Adrenal gland (tissue), 12 donors: ENCODE data around the gene AFTPH. TPM values are rescaled to one million over a fixed set of nuclear protein-coding genes. Genes with fewer than 3 reads are reported as not detected.

Source experiments
- DNase-seq, 7 donors: peaks; one replicate each; pipeline ENCODE4 v3.0.0-alpha.2; 2019 to 2020
- H3K27ac ChIP-seq, 5 donors: fragments of 200-600 bp; sonication (generic) in 4 of 5; 1 replicate in 3 of 5; 2 replicates in 2 of 5; pipeline versions ENCODE4 v1.5.1 to v1.8.0; 2016 to 2020; ENCODE audit warnings: mild to moderate bottlenecking in 1 of 5
- H3K27me3 ChIP-seq: fragments of 200-600 bp; 2 replicates; pipeline ENCODE4 v1.8.0; 2021
- H3K36me3 ChIP-seq, 2 donors: fragments of 200-600 bp; replicated peaks in 1 of 2; 1 replicate in 1 of 2; 2 replicates in 1 of 2; pipeline versions ENCODE4 v1.5.1 to v1.8.0; 2018 to 2022
- H3K4me1 ChIP-seq, 2 donors: fragments of 200-600 bp; replicated peaks in 1 of 2; 1 replicate in 1 of 2; 2 replicates in 1 of 2; pipeline versions ENCODE4 v1.5.1 to v1.8.0; 2018 to 2021
- H3K4me3 ChIP-seq, 4 donors: fragments of 200-600 bp; sonication (generic) in 3 of 4; one replicate each; pipeline ENCODE4 v1.5.1; 2016 to 2018
- H3K9me3 ChIP-seq, 3 donors: fragments of 200-600 bp; sonication (generic) in 1 of 3; replicated peaks in 1 of 3; 1 replicate in 2 of 3; 2 replicates in 1 of 3; pipeline versions ENCODE4 v1.5.1 to v1.8.0; 2016 to 2021
- POLR2A ChIP-seq, 2 donors: fragments of 450-650 bp; IDR thresholded peaks; one replicate each; pipeline ENCODE4 v1.6.1; 2017; ENCODE audit warnings: antibody characterized with exemption in 2 of 2, mild to moderate bottlenecking in 2 of 2, moderate library complexity in 1 of 2
- WGBS, 4 donors: extraction: QIAGEN DNeasy Blood & Tissue Kit in 2 of 4; methylation state at CpG; one replicate each; pipeline versions ENCODE4 v1.1.5 to v1.1.7; 2013 to 2017; 5-methylcytosine and 5-hydroxymethylcytosine counted together
- intact Hi-C, 2 donors: fragments of 100-400 bp; cut with DNase I; formaldehyde crosslinking; loops; one replicate each; pipeline versions ENCODE4 v1.14.1 to v1.15.0; 2022 to 2023
- polyA plus RNA-seq, 3 donors: library from polyadenylated mRNA; stranded (reverse); fragments of 200-250 nt in 2 of 3; fragments of 350-450 nt in 1 of 3; fragmentation: Illumina TruSeq in 1 of 3; extraction: RNeasy Lipid Tissue Mini Kit (QIAGEN cat#74804) in 1 of 3; gene quantifications; one replicate each; pipeline ENCODE4 v1.2.3, GENCODE V29; 2013 to 2014
- total RNA-seq, 9 donors: library from RNA; depleted of rRNA in 4 of 9; stranded (reverse); fragments of >200 nt in 4 of 9; fragments of 120-200 nt in 1 of 9; fragmentation: NEBNext Ultra II Directional in 1 of 9; extraction: Animal tissue kit (Norgen Biotek cat#: 25700) in 1 of 9; gene quantifications; one replicate each; pipeline versions ENCODE4 v1.1.0 to v1.2.4, GENCODE V29; 2013 to 2023
- TF ChIP-seq, protein P1 (sequence below), 6 experiments: fragments of 450-650 bp in 4 of 6; fragments of 200-600 bp in 2 of 6; sonication (generic) in 1 of 6; IDR thresholded peaks; 1 replicate in 5 of 6; 2 replicates in 1 of 6; pipeline versions ENCODE4 v1.5.1 to v1.8.0; 2016 to 2021; ENCODE audit warnings: antibody characterized with exemption in 6 of 6, mild to moderate bottlenecking in 2 of 6, moderate library complexity in 1 of 6
- donor health status: healthy with polysubstance abuse.
- donor health status: Bipolar disorder and iron deficiency.
- donor health status: DM: yes; HTN: yes; CAD: no.
- donor health status: DM: no; HTN: no; CAD: no.
- donor health status: DM: no; HTN: no; CAD: no.
- donor health status: DM: yes; HTN: yes; CAD: no.

Gene AFTPH
- total and polyA plus RNA-seq, 12 donors: 25.7 to 58.5 (median 36.1) TPM

- Histone ChIP-seq H3K4me3 (no peak overlapping the region), H3K27ac (no peak overlapping the region), H3K9me3 (no peaks in the 10 kb centered on the region), H3K27me3 (no peaks in the 10 kb centered on the region), H3K4me1 (peaks cover 0 to 3% of the 10 kb centered on the region in 2 donors), H3K36me3 (no peaks in the 10 kb centered on the region)
- intact Hi-C loops: no loop called here
- TF ChIP-seq, protein P1, sequence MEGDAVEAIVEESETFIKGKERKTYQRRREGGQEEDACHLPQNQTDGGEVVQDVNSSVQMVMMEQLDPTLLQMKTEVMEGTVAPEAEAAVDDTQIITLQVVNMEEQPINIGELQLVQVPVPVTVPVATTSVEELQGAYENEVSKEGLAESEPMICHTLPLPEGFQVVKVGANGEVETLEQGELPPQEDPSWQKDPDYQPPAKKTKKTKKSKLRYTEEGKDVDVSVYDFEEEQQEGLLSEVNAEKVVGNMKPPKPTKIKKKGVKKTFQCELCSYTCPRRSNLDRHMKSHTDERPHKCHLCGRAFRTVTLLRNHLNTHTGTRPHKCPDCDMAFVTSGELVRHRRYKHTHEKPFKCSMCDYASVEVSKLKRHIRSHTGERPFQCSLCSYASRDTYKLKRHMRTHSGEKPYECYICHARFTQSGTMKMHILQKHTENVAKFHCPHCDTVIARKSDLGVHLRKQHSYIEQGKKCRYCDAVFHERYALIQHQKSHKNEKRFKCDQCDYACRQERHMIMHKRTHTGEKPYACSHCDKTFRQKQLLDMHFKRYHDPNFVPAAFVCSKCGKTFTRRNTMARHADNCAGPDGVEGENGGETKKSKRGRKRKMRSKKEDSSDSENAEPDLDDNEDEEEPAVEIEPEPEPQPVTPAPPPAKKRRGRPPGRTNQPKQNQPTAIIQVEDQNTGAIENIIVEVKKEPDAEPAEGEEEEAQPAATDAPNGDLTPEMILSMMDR (IDR thresholded peaks at IDR 0.05): no peak
- no peak for TF ChIP-seq POLR2A (IDR thresholded peaks at IDR 0.05)
- DNase-seq: no peak
Measured at GRCh38 chr2:64517511-64517884, 6.6 kb upstream of the AFTPH start.

- peak; percentile 51 to 88 (median 70) for DNase-seq
Measured at GRCh38 chr2:64522843-64523428, 1.2 kb upstream of the AFTPH start.

DNA sequence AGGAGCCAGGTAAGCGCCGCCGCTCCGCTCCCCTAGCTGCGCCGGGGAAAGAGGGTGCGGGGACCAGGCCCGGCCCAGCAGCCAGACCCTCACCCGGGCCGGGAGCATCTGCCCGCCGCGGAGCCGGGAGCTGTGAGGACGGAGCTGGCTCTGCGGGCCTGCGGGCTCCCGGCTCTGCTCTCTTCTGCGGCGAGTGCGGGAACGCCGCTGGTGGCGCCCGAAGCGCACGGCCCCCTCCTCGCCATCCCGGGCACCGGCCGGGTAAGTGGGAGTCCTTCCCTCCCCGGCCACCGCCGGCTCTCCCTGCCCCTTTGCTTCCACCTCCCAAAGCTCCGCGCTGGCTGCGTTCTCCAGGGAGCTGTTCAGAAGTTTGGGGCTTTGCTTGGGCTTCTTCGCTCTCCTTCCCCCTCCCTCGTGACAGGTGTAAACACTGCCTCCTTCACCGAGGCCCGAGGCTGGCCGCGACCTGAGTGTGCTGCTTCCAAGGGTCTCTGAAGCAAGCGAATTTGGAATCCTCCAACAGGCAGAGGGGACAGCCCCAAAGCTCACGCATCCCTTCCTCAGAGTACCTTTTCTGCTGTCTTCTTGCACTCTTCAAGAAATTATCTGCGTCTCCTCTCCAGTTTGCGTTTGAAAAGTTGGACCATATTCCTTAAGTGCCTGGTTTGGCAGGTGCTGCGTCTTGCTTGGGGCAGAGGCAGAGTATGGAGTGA lies 632 bp downstream of the AFTPH start:
- Histone ChIP-seq H3K27me3 (no peaks in the 10 kb centered on the region), H3K4me1 (peaks cover 3 to 26% of the 10 kb centered on the region in 2 donors), H3K36me3 (no peaks in the 10 kb centered on the region), H3K9me3 (no peaks in the 10 kb centered on the region), H3K4me3 (peak overlapping the region; percentile 63 to 84 (median 72)), H3K27ac (peak overlapping the region; percentile 73 to 96 (median 95))
- DNase-seq: peak in 6 of 7 donors; percentile 33 to 53 (median 44)
- 0 to 1% (median 0%) methylated on average over 21 to 48 of the region's 48 CpGs for WGBS, 4 donors
- intact Hi-C loops: loop anchor here (5.0 to 10.0 kb wide), 2 partner anchors 340 to 348 kb away; no protein-coding TSS in a partner anchor
- TF ChIP-seq, protein P1 (IDR thresholded peaks at IDR 0.05): no peak
- TF ChIP-seq POLR2A (IDR thresholded peaks at IDR 0.05): no peak

More at GRCh38 chr2:64522843-64523428, 1.2 kb upstream of the AFTPH start:
- WGBS, 4 donors: 0 to 2% (median 1%) methylated on average over 16 of the region's 16 CpGs
- peak overlapping the region in 4 of 5 donors; percentile 91 to 96 (median 95) for H3K27ac ChIP-seq
- peak; percentile 19 for TF ChIP-seq POLR2A (IDR thresholded peaks at IDR 0.05)
- TF ChIP-seq, protein P1 (IDR thresholded peaks at IDR 0.05): peak; percentile 62 to 88 (median 84)
- H3K27me3 ChIP-seq: no peaks in the 10 kb centered on the region
- intact Hi-C loops: loop anchor here (5.0 to 10.0 kb wide), 2 partner anchors 342 to 349 kb away; no protein-coding TSS in a partner anchor
- peaks cover 3 to 24% of the 10 kb centered on the region in 2 donors for H3K4me1 ChIP-seq
- H3K9me3 ChIP-seq: no peaks in the 10 kb centered on the region
- no peaks in the 10 kb centered on the region for H3K36me3 ChIP-seq
- peak overlapping the region in 2 of 4 donors; percentile 67 to 77 for H3K4me3 ChIP-seq

GRCh38 chr2:64525317-64525613 lies 1.1 kb downstream of the AFTPH start:
- peak in 2 of 7 donors; percentile 19 to 23 for DNase-seq
- peak in 1 of 2 donors; percentile 27 for TF ChIP-seq POLR2A (IDR thresholded peaks at IDR 0.05)
- TF ChIP-seq, protein P1 (IDR thresholded peaks at IDR 0.05): no peak
- H3K4me3 ChIP-seq: peak overlapping the region in 3 of 4 donors; percentile 67 to 84 (median 77)
- peak overlapping the region; percentile 73 to 96 (median 95) for H3K27ac ChIP-seq
- no peaks in the 10 kb centered on the region for H3K36me3 ChIP-seq
- H3K9me3 ChIP-seq: no peaks in the 10 kb centered on the region
- H3K4me1 ChIP-seq: peaks cover 3 to 31% of the 10 kb centered on the region in 2 donors
- 3 to 11% (median 3%) methylated on average over 4 of the region's 4 CpGs for WGBS, 4 donors
- intact Hi-C loops: loop anchor here in 1 of 2 donors (10.0 kb wide), 1 partner anchor 340 kb away; no protein-coding TSS in a partner anchor
- H3K27me3 ChIP-seq: no peaks in the 10 kb centered on the region
